Measurements from ENCODE around the gene PDE7B.

Gene PDE7B

GRCh38 chr6:135883536-135883935 lies 32.0 kb downstream of the PDE7B start:
- DNase-seq (ENCODE audit: insufficient read length, low spot score) (no peak), FAIRE-seq (no peak)

- no peak for FAIRE-seq
- DNase-seq (ENCODE audit: insufficient read length, low spot score), result no peak
Measured at GRCh38 chr6:135884136-135884535, 32.6 kb downstream of the PDE7B start.

- no peak for FAIRE-seq
- DNase-seq (ENCODE audit: insufficient read length, low spot score), result no peak
Measured at GRCh38 chr6:135887069-135887468, 35.6 kb downstream of the PDE7B start.

- FAIRE-seq, result no peak
- DNase-seq (ENCODE audit: insufficient read length, low spot score), result no peak
Measured at GRCh38 chr6:135888818-135889217, 37.3 kb downstream of the PDE7B start.

- FAIRE-seq (no peak), DNase-seq (ENCODE audit: insufficient read length, low spot score) (no peak)
Measured at GRCh38 chr6:135890876-135891275, 39.4 kb downstream of the PDE7B start.

- DNase-seq (ENCODE audit: insufficient read length, low spot score) (no peak), FAIRE-seq (no peak)
Measured at GRCh38 chr6:135891710-135892109, 40.2 kb downstream of the PDE7B start.

- DNase-seq (ENCODE audit: insufficient read length, low spot score), result no peak
- no peak for FAIRE-seq
Measured at GRCh38 chr6:135895231-135895911, 43.9 kb downstream of the PDE7B start.

GRCh38 chr6:135897087-135897486 lies 45.6 kb downstream of the PDE7B start:
- DNase-seq (ENCODE audit: insufficient read length, low spot score) (no peak), FAIRE-seq (no peak)

- DNase-seq (ENCODE audit: insufficient read length, low spot score) (no peak), FAIRE-seq (no peak)
Measured at GRCh38 chr6:135901774-135902524, 50.4 kb downstream of the PDE7B start.

GRCh38 chr6:135902756-135903331 lies 51.3 kb downstream of the PDE7B start:
- no peak for DNase-seq (ENCODE audit: insufficient read length, low spot score)
- FAIRE-seq, result no peak

- FAIRE-seq, result no peak
- DNase-seq (ENCODE audit: insufficient read length, low spot score), result no peak
Measured at GRCh38 chr6:135904666-135905065, 53.2 kb downstream of the PDE7B start.

GRCh38 chr6:135905604-135906300 lies 54.3 kb downstream of the PDE7B start:
- DNase-seq (ENCODE audit: insufficient read length, low spot score) (no peak), FAIRE-seq (no peak)

GRCh38 chr6:135906542-135906941 lies 55.0 kb downstream of the PDE7B start:
- no peak for DNase-seq (ENCODE audit: insufficient read length, low spot score)

GRCh38 chr6:135906972-135907465 lies 55.5 kb downstream of the PDE7B start:
- FAIRE-seq, result no peak
- no peak for DNase-seq (ENCODE audit: insufficient read length, low spot score)

More at GRCh38 chr6:135906542-135906941, 55.0 kb downstream of the PDE7B start:
- FAIRE-seq, result no peak

GRCh38 chr6:135909737-135910387 lies 58.4 kb downstream of the PDE7B start:
- FAIRE-seq (peak; percentile 91), DNase-seq (ENCODE audit: insufficient read length, low spot score) (peak; percentile 17)

GRCh38 chr6:135910790-135911618 lies 59.5 kb downstream of the PDE7B start:
- no peak for FAIRE-seq

GRCh38 chr6:135913785-135914184 lies 62.3 kb downstream of the PDE7B start:
- no peak for FAIRE-seq

More at GRCh38 chr6:135910790-135911618, 59.5 kb downstream of the PDE7B start:
- DNase-seq (ENCODE audit: insufficient read length, low spot score), result no peak

GRCh38 chr6:135919026-135919425 lies 67.5 kb downstream of the PDE7B start:
- FAIRE-seq (peak; percentile 66), DNase-seq (ENCODE audit: insufficient read length, low spot score) (no peak)

More at GRCh38 chr6:135913785-135914184, 62.3 kb downstream of the PDE7B start:
- no peak for DNase-seq (ENCODE audit: insufficient read length, low spot score)

- no peak for FAIRE-seq
- no peak for DNase-seq (ENCODE audit: insufficient read length, low spot score)
Measured at GRCh38 chr6:135920689-135921088, 69.2 kb downstream of the PDE7B start.

GRCh38 chr6:135921188-135921587 lies 69.7 kb downstream of the PDE7B start:
- FAIRE-seq, result no peak
- DNase-seq (ENCODE audit: insufficient read length, low spot score), result no peak
